ENCODE measurements around the gene TCEA2.

Gene TCEA2

GRCh38 chr20:64107736-64108457 is 44.9 kb downstream of the TCEA2 start:
- no peak for DNase-seq (ENCODE audit: low read depth)
- no peak for TF ChIP-seq CTCF (IDR thresholded peaks at IDR 0.05; ENCODE audit: insufficient read depth, low read depth, low read length, missing control alignments)
- H3K4me3 ChIP-seq (ENCODE audit: low read length): no peak overlapping the region

- no peak for DNase-seq (ENCODE audit: low read depth)
Measured at GRCh38 chr20:64108731-64109681, 46.0 kb downstream of the TCEA2 start.

GRCh38 chr20:64109831-64110391 is 46.9 kb downstream of the TCEA2 start:
- H3K4me3 ChIP-seq (ENCODE audit: low read length): no peak overlapping the region
- no peak for TF ChIP-seq CTCF (IDR thresholded peaks at IDR 0.05; ENCODE audit: insufficient read depth, low read depth, low read length, missing control alignments)
- no peak for DNase-seq (ENCODE audit: low read depth)

More at GRCh38 chr20:64108731-64109681, 46.0 kb downstream of the TCEA2 start:
- H3K4me3 ChIP-seq (ENCODE audit: low read length): no peak overlapping the region
- no peak for TF ChIP-seq CTCF (IDR thresholded peaks at IDR 0.05; ENCODE audit: insufficient read depth, low read depth, low read length, missing control alignments)

GRCh38 chr20:64110411-64111068 is 47.5 kb downstream of the TCEA2 start:
- DNase-seq (ENCODE audit: low read depth): no peak
- no peak for TF ChIP-seq CTCF (IDR thresholded peaks at IDR 0.05; ENCODE audit: insufficient read depth, low read depth, low read length, missing control alignments)
- no peak overlapping the region for H3K4me3 ChIP-seq (ENCODE audit: low read length)

- DNase-seq (ENCODE audit: low read depth): no peak
- no peak overlapping the region for H3K4me3 ChIP-seq (ENCODE audit: low read length)
- TF ChIP-seq CTCF (IDR thresholded peaks at IDR 0.05; ENCODE audit: insufficient read depth, low read depth, low read length, missing control alignments): no peak
Measured at GRCh38 chr20:64111841-64112641, 49.0 kb downstream of the TCEA2 start.
